ENCODE measurements around the gene TXNL4A. TPM values are rescaled to one million over a fixed set of nuclear protein-coding genes. Genes with fewer than 3 reads are reported as not detected.

The TXNL4A gene, protein sequence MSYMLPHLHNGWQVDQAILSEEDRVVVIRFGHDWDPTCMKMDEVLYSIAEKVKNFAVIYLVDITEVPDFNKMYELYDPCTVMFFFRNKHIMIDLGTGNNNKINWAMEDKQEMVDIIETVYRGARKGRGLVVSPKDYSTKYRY
- total RNA-seq: 10 to 100 TPM; 18.0 to 23.8 TPM
- 10 to 100 TPM; 41.8 to 86.2 TPM for polyA plus RNA-seq

DNA sequence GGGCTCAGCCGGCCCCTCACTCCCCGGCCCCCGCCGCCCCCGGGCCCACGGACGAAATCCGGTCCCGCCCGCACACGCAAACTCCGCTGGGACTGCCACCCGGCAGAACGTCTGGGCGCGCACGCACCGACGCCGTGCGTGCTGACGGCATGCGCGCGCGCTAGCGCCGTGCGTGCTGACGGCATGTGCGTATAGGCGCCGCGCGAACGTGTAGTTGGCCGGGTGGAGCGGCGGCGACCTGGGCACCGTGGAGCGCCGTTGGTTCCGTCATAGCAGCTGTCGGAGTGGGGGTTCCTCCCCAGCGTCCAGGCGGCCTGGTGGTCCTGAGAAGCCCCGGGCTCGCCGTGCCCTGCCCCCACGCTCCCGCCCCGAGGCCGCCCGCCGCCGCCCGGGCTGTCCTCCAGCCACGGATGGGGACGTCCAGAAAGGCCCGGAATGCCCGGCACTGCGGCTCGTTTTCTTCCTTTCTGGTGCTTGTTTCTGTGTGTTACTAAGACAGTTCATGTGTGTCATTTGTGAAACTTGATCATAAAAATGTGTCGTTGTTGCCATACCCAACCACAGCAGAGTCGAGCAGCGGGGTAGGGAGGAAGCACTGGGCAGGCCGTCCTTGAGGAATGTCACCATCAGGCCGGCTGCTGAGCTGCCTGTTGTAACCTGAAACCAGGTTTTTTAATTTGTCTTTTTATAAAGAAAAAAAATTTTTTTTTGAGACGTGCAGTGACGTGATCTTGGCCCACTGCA lies at the start of gene TXNL4A:
Gene TXNL4A (minus strand): TSS at position 113 of the 744 bp plus-strand sequence. CDS start 171 bp downstream, outside the sequence.
- Histone ChIP-seq H3K9ac (ENCODE audit: low read depth in 1 of 2, low read length in 2 of 2) (peak within 1 kb of the TSS; percentile 86 to 92), H3K36me3 (ENCODE audit: control insufficient read depth in 4 of 4, insufficient read depth in 3 of 4, low read depth in 1 of 4, low read length in 3 of 4) (peaks cover 0 to 2% (median under 1%) of the 10 kb centered on the region in 4 donors), H3K4me3 (ENCODE audit: low read depth in 1 of 3, low read length in 3 of 3) (peak within 1 kb of the TSS; percentile 98 to 100 (median 99)), H3K9me3 (ENCODE audit: control insufficient read depth in 4 of 4, low read length in 3 of 4) (no peaks in the 10 kb centered on the region), H3K4me1 (ENCODE audit: control insufficient read depth in 4 of 4, insufficient read depth in 4 of 4, low read length in 3 of 4) (peaks cover 4 to 21% (median 12%) of the 10 kb centered on the region in 4 donors), H3K27me3 (ENCODE audit: control insufficient read depth in 4 of 4, insufficient read depth in 4 of 4, low read length in 3 of 4) (no peaks in the 10 kb centered on the region), H3K27ac (ENCODE audit: low read depth in 1 of 2, low read length in 2 of 2) (peak within 1 kb of the TSS; percentile 98)
- under 1% methylated on average over 71 of the region's 71 CpGs for WGBS
- TF ChIP-seq, protein P1, sequence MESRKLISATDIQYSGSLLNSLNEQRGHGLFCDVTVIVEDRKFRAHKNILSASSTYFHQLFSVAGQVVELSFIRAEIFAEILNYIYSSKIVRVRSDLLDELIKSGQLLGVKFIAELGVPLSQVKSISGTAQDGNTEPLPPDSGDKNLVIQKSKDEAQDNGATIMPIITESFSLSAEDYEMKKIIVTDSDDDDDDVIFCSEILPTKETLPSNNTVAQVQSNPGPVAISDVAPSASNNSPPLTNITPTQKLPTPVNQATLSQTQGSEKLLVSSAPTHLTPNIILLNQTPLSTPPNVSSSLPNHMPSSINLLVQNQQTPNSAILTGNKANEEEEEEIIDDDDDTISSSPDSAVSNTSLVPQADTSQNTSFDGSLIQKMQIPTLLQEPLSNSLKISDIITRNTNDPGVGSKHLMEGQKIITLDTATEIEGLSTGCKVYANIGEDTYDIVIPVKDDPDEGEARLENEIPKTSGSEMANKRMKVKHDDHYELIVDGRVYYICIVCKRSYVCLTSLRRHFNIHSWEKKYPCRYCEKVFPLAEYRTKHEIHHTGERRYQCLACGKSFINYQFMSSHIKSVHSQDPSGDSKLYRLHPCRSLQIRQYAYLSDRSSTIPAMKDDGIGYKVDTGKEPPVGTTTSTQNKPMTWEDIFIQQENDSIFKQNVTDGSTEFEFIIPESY (IDR thresholded peaks at IDR 0.05): no peak
- TF ChIP-seq JUND (IDR thresholded peaks at IDR 0.05) (no peak), RAD21 (IDR thresholded peaks at IDR 0.05) (peak in 1 of 2 donors; percentile 15)
- DNase-seq (ENCODE audit: low spot score): peak; percentile 84

DNA sequence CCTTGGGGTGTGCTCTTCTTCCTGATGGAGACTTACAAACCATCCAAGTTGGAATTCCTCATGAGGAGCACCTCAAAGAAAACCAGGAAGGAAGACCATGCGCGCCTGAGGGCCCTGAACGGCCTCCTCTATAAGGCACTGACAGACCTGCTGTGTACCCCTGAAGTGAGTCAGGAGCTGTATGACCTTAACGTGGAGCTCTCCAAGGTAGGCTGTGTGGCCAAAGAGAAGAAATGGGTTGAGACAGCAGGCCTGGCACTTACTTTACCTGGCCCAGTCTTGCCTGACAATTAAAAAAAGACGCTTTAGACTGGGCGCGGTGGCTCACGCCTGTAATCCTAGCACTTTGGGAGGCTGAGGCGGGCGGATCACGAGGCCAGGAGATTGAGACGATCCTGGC lies 48.9 kb upstream of the TXNL4A start:
- Histone ChIP-seq H3K9ac (ENCODE audit: low read depth in 1 of 2, low read length in 2 of 2) (no peak overlapping the region), H3K4me3 (ENCODE audit: low read depth in 1 of 3, low read length in 3 of 3) (no peak overlapping the region), H3K27ac (ENCODE audit: low read depth in 1 of 2, low read length in 2 of 2) (no peak overlapping the region), H3K9me3 (ENCODE audit: control insufficient read depth in 4 of 4, low read length in 3 of 4) (no peaks in the 10 kb centered on the region), H3K4me1 (ENCODE audit: control insufficient read depth in 4 of 4, insufficient read depth in 4 of 4, low read length in 3 of 4) (peaks cover 0 to 14% (median 9%) of the 10 kb centered on the region in 4 donors), H3K36me3 (ENCODE audit: control insufficient read depth in 4 of 4, insufficient read depth in 3 of 4, low read depth in 1 of 4, low read length in 3 of 4) (peaks cover 3 to 10% (median 5%) of the 10 kb centered on the region in 4 donors), H3K27me3 (ENCODE audit: control insufficient read depth in 4 of 4, insufficient read depth in 4 of 4, low read length in 3 of 4) (no peaks in the 10 kb centered on the region)
- DNase-seq (ENCODE audit: low spot score): no peak
- WGBS: 98% methylated on average over 12 of the region's 12 CpGs
- TF ChIP-seq, protein P2, sequence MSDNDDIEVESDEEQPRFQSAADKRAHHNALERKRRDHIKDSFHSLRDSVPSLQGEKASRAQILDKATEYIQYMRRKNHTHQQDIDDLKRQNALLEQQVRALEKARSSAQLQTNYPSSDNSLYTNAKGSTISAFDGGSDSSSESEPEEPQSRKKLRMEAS (IDR thresholded peaks at IDR 0.05): no peak
- no peak for TF ChIP-seq JUND (IDR thresholded peaks at IDR 0.05)
- no peak for TF ChIP-seq YY1 (IDR thresholded peaks at IDR 0.05)
- TF ChIP-seq TAF1 (conservative IDR thresholded peaks at IDR 0.05): no peak
- TF ChIP-seq, protein P3, sequence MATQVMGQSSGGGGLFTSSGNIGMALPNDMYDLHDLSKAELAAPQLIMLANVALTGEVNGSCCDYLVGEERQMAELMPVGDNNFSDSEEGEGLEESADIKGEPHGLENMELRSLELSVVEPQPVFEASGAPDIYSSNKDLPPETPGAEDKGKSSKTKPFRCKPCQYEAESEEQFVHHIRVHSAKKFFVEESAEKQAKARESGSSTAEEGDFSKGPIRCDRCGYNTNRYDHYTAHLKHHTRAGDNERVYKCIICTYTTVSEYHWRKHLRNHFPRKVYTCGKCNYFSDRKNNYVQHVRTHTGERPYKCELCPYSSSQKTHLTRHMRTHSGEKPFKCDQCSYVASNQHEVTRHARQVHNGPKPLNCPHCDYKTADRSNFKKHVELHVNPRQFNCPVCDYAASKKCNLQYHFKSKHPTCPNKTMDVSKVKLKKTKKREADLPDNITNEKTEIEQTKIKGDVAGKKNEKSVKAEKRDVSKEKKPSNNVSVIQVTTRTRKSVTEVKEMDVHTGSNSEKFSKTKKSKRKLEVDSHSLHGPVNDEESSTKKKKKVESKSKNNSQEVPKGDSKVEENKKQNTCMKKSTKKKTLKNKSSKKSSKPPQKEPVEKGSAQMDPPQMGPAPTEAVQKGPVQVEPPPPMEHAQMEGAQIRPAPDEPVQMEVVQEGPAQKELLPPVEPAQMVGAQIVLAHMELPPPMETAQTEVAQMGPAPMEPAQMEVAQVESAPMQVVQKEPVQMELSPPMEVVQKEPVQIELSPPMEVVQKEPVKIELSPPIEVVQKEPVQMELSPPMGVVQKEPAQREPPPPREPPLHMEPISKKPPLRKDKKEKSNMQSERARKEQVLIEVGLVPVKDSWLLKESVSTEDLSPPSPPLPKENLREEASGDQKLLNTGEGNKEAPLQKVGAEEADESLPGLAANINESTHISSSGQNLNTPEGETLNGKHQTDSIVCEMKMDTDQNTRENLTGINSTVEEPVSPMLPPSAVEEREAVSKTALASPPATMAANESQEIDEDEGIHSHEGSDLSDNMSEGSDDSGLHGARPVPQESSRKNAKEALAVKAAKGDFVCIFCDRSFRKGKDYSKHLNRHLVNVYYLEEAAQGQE (IDR thresholded peaks at IDR 0.05): no peak
- TF ChIP-seq, protein P4, sequence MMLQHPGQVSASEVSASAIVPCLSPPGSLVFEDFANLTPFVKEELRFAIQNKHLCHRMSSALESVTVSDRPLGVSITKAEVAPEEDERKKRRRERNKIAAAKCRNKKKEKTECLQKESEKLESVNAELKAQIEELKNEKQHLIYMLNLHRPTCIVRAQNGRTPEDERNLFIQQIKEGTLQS (IDR thresholded peaks at IDR 0.05): no peak
- no peak for TF ChIP-seq RXRA (IDR thresholded peaks at IDR 0.05)
- no peak for TF ChIP-seq FOXA2 (IDR thresholded peaks at IDR 0.05)
- TF ChIP-seq HNF4A (conservative IDR thresholded peaks at IDR 0.05): no peak
- TF ChIP-seq, protein P5, sequence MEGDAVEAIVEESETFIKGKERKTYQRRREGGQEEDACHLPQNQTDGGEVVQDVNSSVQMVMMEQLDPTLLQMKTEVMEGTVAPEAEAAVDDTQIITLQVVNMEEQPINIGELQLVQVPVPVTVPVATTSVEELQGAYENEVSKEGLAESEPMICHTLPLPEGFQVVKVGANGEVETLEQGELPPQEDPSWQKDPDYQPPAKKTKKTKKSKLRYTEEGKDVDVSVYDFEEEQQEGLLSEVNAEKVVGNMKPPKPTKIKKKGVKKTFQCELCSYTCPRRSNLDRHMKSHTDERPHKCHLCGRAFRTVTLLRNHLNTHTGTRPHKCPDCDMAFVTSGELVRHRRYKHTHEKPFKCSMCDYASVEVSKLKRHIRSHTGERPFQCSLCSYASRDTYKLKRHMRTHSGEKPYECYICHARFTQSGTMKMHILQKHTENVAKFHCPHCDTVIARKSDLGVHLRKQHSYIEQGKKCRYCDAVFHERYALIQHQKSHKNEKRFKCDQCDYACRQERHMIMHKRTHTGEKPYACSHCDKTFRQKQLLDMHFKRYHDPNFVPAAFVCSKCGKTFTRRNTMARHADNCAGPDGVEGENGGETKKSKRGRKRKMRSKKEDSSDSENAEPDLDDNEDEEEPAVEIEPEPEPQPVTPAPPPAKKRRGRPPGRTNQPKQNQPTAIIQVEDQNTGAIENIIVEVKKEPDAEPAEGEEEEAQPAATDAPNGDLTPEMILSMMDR (IDR thresholded peaks at IDR 0.05; ENCODE audit: low read depth, low read length, missing input control): no peak
- no peak for TF ChIP-seq RAD21 (IDR thresholded peaks at IDR 0.05)
- TF ChIP-seq, protein P1 (IDR thresholded peaks at IDR 0.05): no peak
- no peak for TF ChIP-seq SP1 (IDR thresholded peaks at IDR 0.05)
- TF ChIP-seq FOXA1 (IDR thresholded peaks at IDR 0.05): no peak
- no peak for TF ChIP-seq GABPA (IDR thresholded peaks at IDR 0.05 in 1 of 2, conservative IDR thresholded peaks at IDR 0.05 in 1 of 2)
- no peak for TF ChIP-seq EGR1 (IDR thresholded peaks at IDR 0.05; ENCODE audit: low read depth in 2 of 2)
- TF ChIP-seq HNF4G (IDR thresholded peaks at IDR 0.05): no peak
- no peak for TF ChIP-seq NR2F2 (IDR thresholded peaks at IDR 0.05)

Data from liver (tissue), 9 donors.